Spleen (tissue), 13 donors: ENCODE results near the gene SPOCK3. TPM values are rescaled to one million over a fixed set of nuclear protein-coding genes. Genes with fewer than 3 reads are reported as not detected.
"Not testable (repeated sequence)": the region's sequence is repeated elsewhere in the genome, so short reads cannot be mapped to it uniquely, and the experiment has no call there.

Experiments used
- DNase-seq: peaks from one replicate; pipeline ENCODE4 v3.0.0-alpha.2; 2020
- H3K27ac ChIP-seq, 8 donors: fragments of 200-600 bp; sonication (generic) in 7 of 8; 1 replicate in 4 of 8; 2 replicates in 4 of 8; pipeline versions ENCODE4 v1.5.0 to v1.8.0; 2016 to 2021; ENCODE audit warnings: inconsistent platforms in 4 of 8, mild to moderate bottlenecking in 4 of 8, moderate library complexity in 1 of 8
- H3K27me3 ChIP-seq, 7 donors: fragments of 200-600 bp; sonication (generic) in 6 of 7; replicated peaks in 1 of 7; 1 replicate in 4 of 7; 2 replicates in 3 of 7; pipeline versions ENCODE4 v1.5.0 to v1.8.0; 2016 to 2021; ENCODE audit warnings: inconsistent platforms in 3 of 7, mild to moderate bottlenecking in 1 of 7
- H3K36me3 ChIP-seq, 6 donors: fragments of 200-600 bp; sonication (generic) in 5 of 6; 1 replicate in 4 of 6; 2 replicates in 2 of 6; pipeline versions ENCODE4 v1.5.0 to v1.8.0; 2016 to 2021; ENCODE audit warnings: inconsistent platforms in 2 of 6
- H3K4me1 ChIP-seq, 6 donors: fragments of 200-600 bp; sonication (generic) in 5 of 6; 1 replicate in 3 of 6; 2 replicates in 3 of 6; pipeline versions ENCODE4 v1.5.0 to v1.8.0; 2016 to 2021; ENCODE audit warnings: inconsistent platforms in 3 of 6
- H3K4me3 ChIP-seq, 8 donors: fragments of 200-600 bp; sonication (generic) in 7 of 8; 1 replicate in 4 of 8; 2 replicates in 4 of 8; pipeline versions ENCODE4 v1.5.0 to v1.8.0; 2016 to 2021; ENCODE audit warnings: inconsistent platforms in 4 of 8, mild to moderate bottlenecking in 4 of 8, moderate library complexity in 2 of 8
- H3K9me3 ChIP-seq, 8 donors: fragments of 200-600 bp; sonication (generic) in 7 of 8; 1 replicate in 4 of 8; 2 replicates in 4 of 8; pipeline versions ENCODE4 v1.5.0 to v1.8.0; 2016 to 2021; ENCODE audit warnings: inconsistent platforms in 4 of 8
- POLR2A ChIP-seq, 3 donors: fragments of 450-650 bp; IDR thresholded peaks; one replicate each; pipeline ENCODE4 v1.5.1; 2017; ENCODE audit warnings: antibody characterized with exemption in 3 of 3, mild to moderate bottlenecking in 1 of 3
- POLR2AphosphoS5 ChIP-seq, 3 donors: sonication (generic); formaldehyde crosslinking; IDR thresholded peaks; one replicate each; pipeline ENCODE4 v1.5.1; 2017; ENCODE audit warnings: antibody characterized with exemption in 3 of 3
- WGBS, 5 donors: extraction: QIAGEN DNeasy Blood & Tissue Kit in 3 of 5; methylation state at CpG; one replicate each; pipeline versions ENCODE4 v1.1.5 to v1.1.7; 2013 to 2018; 5-methylcytosine and 5-hydroxymethylcytosine counted together
- intact Hi-C: fragments of 100-400 bp; cut with DNase I; formaldehyde crosslinking; loops from one replicate; pipeline ENCODE4 v1.15.0; 2023; ENCODE audit warnings: low total_unique reads
- long read RNA-seq, 2 donors: transcript quantifications; one replicate each; lab custom pipeline, GENCODE V29; 2026
- polyA plus RNA-seq, 3 donors: library from polyadenylated mRNA; stranded (reverse); fragments of 200-250 nt; gene quantifications; one replicate each; pipeline ENCODE4 v1.2.1, GENCODE V29; 2013
- total RNA-seq, 7 donors: library from RNA; depleted of rRNA in 3 of 7; stranded (reverse); fragments of >200 nt in 3 of 7; fragmentation: NEBNext Ultra II Directional in 4 of 7; extraction: Animal tissue kit (Norgen Biotek cat#: 25700) in 4 of 7; gene quantifications; one replicate each; pipeline versions ENCODE4 v1.1.0 to v1.2.1, GENCODE V29; 2016 to 2021
- TF ChIP-seq, protein P1 (sequence below), 11 experiments: fragments of 200-600 bp in 7 of 11; fragments of 450-650 bp in 4 of 11; sonication (generic) in 4 of 11; IDR thresholded peaks in 8 of 11; conservative IDR thresholded peaks in 3 of 11; 1 replicate in 7 of 11; 2 replicates in 4 of 11; pipeline versions ENCODE4 v1.4.0 to v1.8.0; 2016 to 2021; ENCODE audit warnings: antibody characterized with exemption in 11 of 11, inconsistent platforms in 4 of 11, mild to moderate bottlenecking in 1 of 11
- donor health status: healthy with polysubstance abuse.
- donor health status: DM: no; HTN: no; CAD: no; lungs with moderate emphysema.
- donor health status: DM: no; HTN: no; CAD: no.
- donor health status: Bipolar disorder and iron deficiency.
- donor health status: healthy.
- donor health status: DM: no; HTN: no; CAD: no.
- donor health status: DM: yes; HTN: yes; CAD: no.

SPOCK3 gene
- total RNA-seq (1 to 10 TPM in 1 of 7 donors, under 1 TPM in 2, not detected in 4; 0.51 to 1.2 (median 0.82) TPM), polyA plus RNA-seq (under 1 TPM in 2 of 3 donors, not detected in 1; 0.06 TPM)
- long read RNA-seq, donor 1, partial matches to known transcripts: 0 of 2 reads
- long read RNA-seq, donor 1, other reads (novel, unspliced or antisense): 0 of 2 reads
- long read RNA-seq, donor 2: 0 reads

DNA sequence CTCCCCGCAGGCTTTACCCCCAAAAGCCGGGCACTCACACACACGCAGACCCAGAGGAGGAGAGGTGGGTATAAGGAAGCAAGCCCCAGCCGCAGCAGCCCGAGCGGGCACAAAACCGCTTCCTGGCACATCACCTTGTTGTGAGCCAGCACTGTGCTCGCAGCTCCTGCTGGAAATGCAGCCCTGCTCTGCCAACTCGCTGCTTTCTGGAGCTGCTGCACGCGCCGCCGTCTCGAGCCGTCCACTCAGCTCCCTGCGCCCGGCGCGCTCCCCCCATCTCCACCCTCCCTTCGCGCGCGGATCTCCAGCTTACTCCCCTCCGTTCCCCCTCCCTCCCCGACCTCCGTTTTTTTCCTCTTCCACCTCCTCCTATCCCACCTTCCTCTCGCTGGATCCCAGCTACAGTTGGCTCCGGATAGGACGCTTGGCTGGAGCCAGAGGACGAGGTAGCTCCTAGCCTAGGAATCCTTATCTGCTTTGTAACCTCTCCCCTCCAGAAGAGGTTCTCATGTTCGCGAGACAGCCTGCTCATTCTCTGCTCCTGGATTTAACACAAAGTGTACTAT, at the start of gene SPOCK3:
Gene SPOCK3, minus strand, starts transcription at position 179 of the 566 bp plus-strand sequence.
- H3K4me3 ChIP-seq: peak within 1 kb of the TSS; percentile 2 to 68 (median 28)
- H3K4me1 ChIP-seq: peaks cover 0 to 16% (median 4%) of the 10 kb centered on the region in 6 donors
- peaks cover 0 to 54% (median 21%) of the 10 kb centered on the region in 7 donors for H3K27me3 ChIP-seq
- DNase-seq: peak; percentile 75
- intact Hi-C loops: no loop called here
- no peaks in the 10 kb centered on the region for H3K36me3 ChIP-seq
- no peak for TF ChIP-seq POLR2AphosphoS5 (IDR thresholded peaks at IDR 0.05)
- TF ChIP-seq, protein P1, sequence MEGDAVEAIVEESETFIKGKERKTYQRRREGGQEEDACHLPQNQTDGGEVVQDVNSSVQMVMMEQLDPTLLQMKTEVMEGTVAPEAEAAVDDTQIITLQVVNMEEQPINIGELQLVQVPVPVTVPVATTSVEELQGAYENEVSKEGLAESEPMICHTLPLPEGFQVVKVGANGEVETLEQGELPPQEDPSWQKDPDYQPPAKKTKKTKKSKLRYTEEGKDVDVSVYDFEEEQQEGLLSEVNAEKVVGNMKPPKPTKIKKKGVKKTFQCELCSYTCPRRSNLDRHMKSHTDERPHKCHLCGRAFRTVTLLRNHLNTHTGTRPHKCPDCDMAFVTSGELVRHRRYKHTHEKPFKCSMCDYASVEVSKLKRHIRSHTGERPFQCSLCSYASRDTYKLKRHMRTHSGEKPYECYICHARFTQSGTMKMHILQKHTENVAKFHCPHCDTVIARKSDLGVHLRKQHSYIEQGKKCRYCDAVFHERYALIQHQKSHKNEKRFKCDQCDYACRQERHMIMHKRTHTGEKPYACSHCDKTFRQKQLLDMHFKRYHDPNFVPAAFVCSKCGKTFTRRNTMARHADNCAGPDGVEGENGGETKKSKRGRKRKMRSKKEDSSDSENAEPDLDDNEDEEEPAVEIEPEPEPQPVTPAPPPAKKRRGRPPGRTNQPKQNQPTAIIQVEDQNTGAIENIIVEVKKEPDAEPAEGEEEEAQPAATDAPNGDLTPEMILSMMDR (IDR thresholded peaks at IDR 0.05 in 8 of 11, conservative IDR thresholded peaks at IDR 0.05 in 3 of 11): no peak
- TF ChIP-seq POLR2A (IDR thresholded peaks at IDR 0.05): no peak
- no peak within 1 kb of the TSS for H3K27ac ChIP-seq
- WGBS, 5 donors: 1 to 5% (median 1%) methylated on average over 32 of the region's 32 CpGs
- H3K9me3 ChIP-seq: no peaks in the 10 kb centered on the region

DNA sequence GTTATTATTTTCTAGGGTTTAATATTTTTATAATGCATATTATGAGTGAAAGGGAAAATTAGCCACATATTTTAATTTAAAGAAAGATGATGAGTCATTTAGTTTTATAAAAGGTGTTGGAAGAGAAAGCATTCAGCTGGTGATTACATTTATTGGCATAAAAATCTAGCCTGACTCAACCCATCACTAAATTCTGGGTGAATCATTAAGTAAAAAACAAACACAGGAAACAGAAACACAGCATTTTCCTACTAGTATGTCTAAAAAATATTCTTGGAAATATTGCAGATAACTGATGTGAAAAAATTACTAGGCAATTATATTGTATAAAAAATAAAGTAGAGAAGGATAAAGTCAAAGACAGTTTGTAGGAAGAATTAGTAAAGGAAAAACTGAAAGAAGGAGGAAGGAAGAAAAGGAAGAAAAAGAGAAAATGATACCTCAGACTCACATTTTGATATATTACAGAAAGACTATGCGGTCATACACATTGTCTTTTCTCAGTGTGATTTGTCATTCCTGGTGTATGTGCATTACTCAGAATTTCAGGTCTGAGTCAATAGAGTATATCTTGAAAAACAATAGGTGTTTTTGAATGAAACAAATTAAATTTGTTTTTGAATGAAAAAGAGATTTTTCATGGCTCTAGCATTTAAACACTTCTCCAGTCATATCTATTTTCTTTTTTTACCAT, 48.0 kb upstream of the SPOCK3 start:
- Histone ChIP-seq H3K4me3 (no peak overlapping the region), H3K36me3 (no peaks in the 10 kb centered on the region), H3K27ac (no peak overlapping the region), H3K27me3 (no peaks in the 10 kb centered on the region), H3K9me3 (peaks cover 0 to 33% (median 16%) of the 10 kb centered on the region in 8 donors), H3K4me1 (no peaks in the 10 kb centered on the region)
- WGBS, 5 donors: 80 to 97% (median 93%) methylated on average over 1 of the region's 1 CpG
- intact Hi-C loops: no loop called here
- no peak for DNase-seq
- no peak for TF ChIP-seq POLR2AphosphoS5 (IDR thresholded peaks at IDR 0.05)
- TF ChIP-seq POLR2A (IDR thresholded peaks at IDR 0.05): no peak
- TF ChIP-seq, protein P1 (IDR thresholded peaks at IDR 0.05 in 8 of 11, conservative IDR thresholded peaks at IDR 0.05 in 3 of 11): no peak

DNA sequence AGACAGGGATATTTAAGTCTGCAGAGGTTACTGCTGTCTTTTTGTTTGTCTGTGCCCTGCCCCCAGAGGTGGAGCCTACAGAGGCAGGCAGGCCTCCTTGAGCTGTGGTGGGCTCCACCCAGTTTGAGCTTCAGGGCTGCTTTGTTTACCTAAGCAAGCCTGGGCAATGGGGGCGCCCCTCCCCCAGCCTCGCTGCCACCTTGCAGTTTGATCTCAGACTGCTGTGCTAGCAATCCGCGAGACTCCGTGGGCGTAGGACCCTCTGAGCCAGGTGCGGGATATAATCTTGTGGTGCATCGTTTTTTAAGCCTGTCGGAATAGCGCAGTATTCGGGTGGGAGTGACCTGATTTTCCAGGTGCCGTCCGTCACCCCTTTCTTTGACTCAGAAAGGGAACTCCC, 47.3 kb upstream of the SPOCK3 start:
- WGBS, 5 donors: 85 to 96% (median 91%) methylated on average over 13 of the region's 13 CpGs
- H3K9me3 ChIP-seq: peaks cover 0 to 27% (median 16%) of the 10 kb centered on the region in 8 donors
- DNase-seq, H3K27ac ChIP-seq, intact Hi-C loops, H3K27me3 ChIP-seq, H3K4me3 ChIP-seq, H3K4me1 ChIP-seq, H3K36me3 ChIP-seq: not testable (repeated sequence)

DNA sequence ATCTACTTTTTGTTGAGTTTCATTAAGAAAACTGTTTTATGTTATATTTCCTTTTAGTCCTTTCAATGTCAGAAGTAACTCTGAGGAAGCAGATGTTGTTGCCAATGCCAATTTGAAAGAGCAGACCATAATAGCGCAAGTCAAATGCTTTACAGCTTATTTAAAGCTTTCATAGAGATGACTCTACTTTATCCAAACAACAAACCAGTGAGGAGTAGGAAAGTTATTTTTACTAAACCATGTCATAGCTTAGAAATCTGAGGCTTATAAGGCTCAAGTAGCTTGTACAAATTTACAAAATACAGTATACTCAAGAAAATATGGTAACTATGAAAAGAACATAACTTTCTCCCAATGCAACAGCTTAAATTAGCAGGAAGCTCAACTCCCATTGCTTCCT, 40.1 kb upstream of the SPOCK3 start:
- H3K27ac ChIP-seq: no peak overlapping the region
- TF ChIP-seq, protein P1 (IDR thresholded peaks at IDR 0.05 in 8 of 11, conservative IDR thresholded peaks at IDR 0.05 in 3 of 11): no peak
- TF ChIP-seq POLR2A (IDR thresholded peaks at IDR 0.05) (no peak), POLR2AphosphoS5 (IDR thresholded peaks at IDR 0.05) (no peak)
- H3K27me3 ChIP-seq: no peaks in the 10 kb centered on the region
- DNase-seq: no peak
- no peaks in the 10 kb centered on the region for H3K9me3 ChIP-seq
- intact Hi-C loops: no loop called here
- H3K4me1 ChIP-seq: no peaks in the 10 kb centered on the region
- H3K4me3 ChIP-seq: no peak overlapping the region
- 34 to 63% (median 46%) methylated on average over 1 of the region's 1 CpG for WGBS, 5 donors
- H3K36me3 ChIP-seq: no peaks in the 10 kb centered on the region
